ENCODE measurements around the gene CDH24. TPM values are rescaled to one million over a fixed set of nuclear protein-coding genes. Genes with fewer than 3 reads are reported as not detected.

Gene CDH24
- total and polyA plus RNA-seq, 2 of the 4 experiments (the other 2 are of a cell fraction), result 3.9 to 24.4 TPM

- dilution Hi-C loops (cut with HindIII; ENCODE audit: low sequenced_read_pairs, unreplicated experiment) (no loop called here), in situ Hi-C loops (cut with MboI; ENCODE audit: low sequenced_read_pairs) (loop anchor here (5.0 kb wide), 1 partner anchor 34 kb away; no protein-coding TSS in a partner anchor), intact Hi-C loops (cut with micrococcal nuclease) (no loop called here)
- no peak overlapping the region for H2BK5ac ChIP-seq (ENCODE audit: low read depth, low read length, poor library complexity, severe bottlenecking)
- BruUV-seq (replicated peaks), result no TSS peak
- peaks cover 11% of the 10 kb centered on the region for H3K9me1 ChIP-seq (ENCODE audit: insufficient read depth, low read length)
- H3K18ac ChIP-seq (ENCODE audit: low read depth, low read length), result no peak overlapping the region
- no CpG with 5 or more reads among the region's 6 CpGs for WGBS, 2 experiments (ENCODE audit: extremely low coverage in 2 of 2, insufficient read length in 1 of 2)
- no peak overlapping the region for H3K4me2 ChIP-seq (ENCODE audit: low read depth, low read length)
- H4K91ac ChIP-seq (ENCODE audit: insufficient read depth, low read depth, low read length), result no peak overlapping the region
- H3K9me3 ChIP-seq (ENCODE audit: control insufficient read depth, insufficient read depth, low read length), result no peaks in the 10 kb centered on the region
- no peak overlapping the region for H2AK5ac ChIP-seq (ENCODE audit: low read depth, low read length)
- peaks cover 9% of the 10 kb centered on the region for H3K4me1 ChIP-seq (ENCODE audit: control insufficient read depth, insufficient read depth, low read length)
- H3K9ac ChIP-seq (ENCODE audit: low read depth, low read length), result no peak overlapping the region
- H4K5ac ChIP-seq (ENCODE audit: low read depth, low read length), result no peak overlapping the region
- H4K8ac ChIP-seq (ENCODE audit: low read depth in 2 of 2, low read length in 2 of 2), result no peak overlapping the region
- TF ChIP-seq MXI1 (IDR thresholded peaks at IDR 0.05; ENCODE audit: borderline replicate concordance, low read depth, low read length) (no peak), MAZ (IDR thresholded peaks at IDR 0.05; ENCODE audit: borderline replicate concordance, low read depth, low read length) (no peak), RCOR1 (IDR thresholded peaks at IDR 0.05; ENCODE audit: insufficient replicate concordance, low read length) (no peak), MAFK (IDR thresholded peaks at IDR 0.05; ENCODE audit: low read depth, low read length) (no peak), CTCF (conservative IDR thresholded peaks at IDR 0.05; ENCODE audit: low read depth, low read length) (no peak), RFX5 (IDR thresholded peaks at IDR 0.05; ENCODE audit: low read depth, low read length) (no peak), CEBPB (IDR thresholded peaks at IDR 0.05; ENCODE audit: low read depth, low read length) (no peak), FOS (IDR thresholded peaks at IDR 0.05; ENCODE audit: low read depth, low read length) (no peak), USF2 (IDR thresholded peaks at IDR 0.05; ENCODE audit: low read depth, low read length) (no peak)
- no peak overlapping the region for H2BK120ac ChIP-seq (ENCODE audit: low read depth, low read length)
- ATAC-seq (ENCODE audit: low read depth) (no peak), DNase-seq (no peak)
- no peak overlapping the region for H3K4ac ChIP-seq (ENCODE audit: low read depth, low read length)
- no peaks in the 10 kb centered on the region for H3K27me3 ChIP-seq (ENCODE audit: control insufficient read depth, insufficient read depth, low read length)
- CTCF ChIA-PET, result interaction anchor here (0.9 kb wide), 1 partner anchor 24 kb away, joined by 3 read pairs; no protein-coding TSS in a partner anchor
- H3K14ac ChIP-seq (replicated peaks; ENCODE audit: low read depth, low read length), result no peak overlapping the region
- H3K4me3 ChIP-seq (ENCODE audit: insufficient read depth, low read depth, low read length), result no peak overlapping the region
- H4K20me1 ChIP-seq (ENCODE audit: insufficient read depth, low read length), result peaks cover 32% of the 10 kb centered on the region; the same call in 1 of the 2 replicates
- peak overlapping the region; percentile 26 for H2AFZ ChIP-seq (replicated peaks; ENCODE audit: low read length, poor library complexity)
- H3K23ac ChIP-seq (ENCODE audit: low read depth, low read length), result no peak overlapping the region
- H3K56ac ChIP-seq (ENCODE audit: extremely low read depth, insufficient read depth, low read length), result no peak overlapping the region
- H2BK20ac ChIP-seq (ENCODE audit: low read depth, low read length), result no peak overlapping the region
- peaks cover 12% of the 10 kb centered on the region for H3K36me3 ChIP-seq (ENCODE audit: control insufficient read depth, insufficient read depth, low read length)
- H2BK15ac ChIP-seq (ENCODE audit: low read depth, low read length), result no peak overlapping the region
- no peak overlapping the region for H2AK9ac ChIP-seq (replicated peaks; ENCODE audit: low read depth, low read length, poor library complexity)
- POLR2A ChIA-PET (ENCODE audit: unreplicated experiment), result no interaction called here
- peaks cover 15 to 48% of the 10 kb centered on the region in 2 experiments; a peak in 3 of 4 replicates for H3K79me1 ChIP-seq (ENCODE audit: low read depth in 1 of 2, low read length in 2 of 2)
- H3K27ac ChIP-seq (ENCODE audit: insufficient read depth, low read length), result no peak overlapping the region
Observed at GRCh38 chr14:23101213-23101970, 44.1 kb upstream of the CDH24 start.

All from IMR-90 (cell line).